Tibial nerve (tissue), 4 donors: ENCODE measurements around the gene CCDC170.

ENCODE experiments used
- EP300 ChIP-seq, 2 donors: sonication (generic); formaldehyde crosslinking; IDR thresholded peaks; one replicate each; pipeline ENCODE4 v1.6.1; 2017; ENCODE audit warnings: antibody characterized with exemption in 2 of 2, mild to moderate bottlenecking in 1 of 2
- TF ChIP-seq, protein P1 (sequence below), 5 experiments: fragments of 200-600 bp in 3 of 5; fragments of 450-650 bp in 2 of 5; sonication (generic) in 3 of 5; IDR thresholded peaks; one replicate each; pipeline ENCODE4 v1.5.1; 2016 to 2019; ENCODE audit warnings: antibody characterized with exemption in 5 of 5, mild to moderate bottlenecking in 3 of 5, moderate library complexity in 2 of 5

DNA sequence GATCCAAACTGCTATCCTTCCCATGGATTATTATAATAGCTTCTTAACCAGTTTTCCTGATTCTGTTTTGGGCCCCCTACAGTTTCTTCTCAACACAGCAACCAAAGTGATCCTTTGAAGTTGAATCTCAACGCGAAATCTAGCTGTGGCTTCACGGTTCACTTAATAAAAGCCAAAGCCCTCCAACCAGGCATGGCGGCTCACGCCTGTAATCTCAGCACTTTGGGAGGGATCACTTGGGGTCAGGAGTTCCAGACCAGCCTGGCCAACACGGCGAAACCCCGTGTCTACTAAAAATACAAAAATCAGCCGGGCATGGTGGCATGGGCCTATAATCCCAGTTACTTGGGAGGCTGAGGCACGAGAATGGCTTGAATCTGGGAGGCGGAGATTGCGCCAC lies 45.2 kb upstream of the CCDC170 start:
- TF ChIP-seq, protein P1, sequence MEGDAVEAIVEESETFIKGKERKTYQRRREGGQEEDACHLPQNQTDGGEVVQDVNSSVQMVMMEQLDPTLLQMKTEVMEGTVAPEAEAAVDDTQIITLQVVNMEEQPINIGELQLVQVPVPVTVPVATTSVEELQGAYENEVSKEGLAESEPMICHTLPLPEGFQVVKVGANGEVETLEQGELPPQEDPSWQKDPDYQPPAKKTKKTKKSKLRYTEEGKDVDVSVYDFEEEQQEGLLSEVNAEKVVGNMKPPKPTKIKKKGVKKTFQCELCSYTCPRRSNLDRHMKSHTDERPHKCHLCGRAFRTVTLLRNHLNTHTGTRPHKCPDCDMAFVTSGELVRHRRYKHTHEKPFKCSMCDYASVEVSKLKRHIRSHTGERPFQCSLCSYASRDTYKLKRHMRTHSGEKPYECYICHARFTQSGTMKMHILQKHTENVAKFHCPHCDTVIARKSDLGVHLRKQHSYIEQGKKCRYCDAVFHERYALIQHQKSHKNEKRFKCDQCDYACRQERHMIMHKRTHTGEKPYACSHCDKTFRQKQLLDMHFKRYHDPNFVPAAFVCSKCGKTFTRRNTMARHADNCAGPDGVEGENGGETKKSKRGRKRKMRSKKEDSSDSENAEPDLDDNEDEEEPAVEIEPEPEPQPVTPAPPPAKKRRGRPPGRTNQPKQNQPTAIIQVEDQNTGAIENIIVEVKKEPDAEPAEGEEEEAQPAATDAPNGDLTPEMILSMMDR (IDR thresholded peaks at IDR 0.05): no peak
- TF ChIP-seq EP300 (IDR thresholded peaks at IDR 0.05): no peak
